ENCODE measurements around the gene ZBTB5. TPM values are rescaled to one million over a fixed set of nuclear protein-coding genes. Genes with fewer than 3 reads are reported as not detected.

ZBTB5 gene
- total RNA-seq, 2 donors from 2014 or later = 8.5 TPM

Other genes with a start within 250 kb of the ZBTB5 start
- gene GRHPR, start 42.8 kb downstream of the ZBTB5 start, total RNA-seq = 10 to 100 TPM; 53.4 to 66.1 TPM
- gene POLR1E, start 20.5 kb upstream of the ZBTB5 start, total RNA-seq = 10 to 100 TPM; 37.0 to 70.2 TPM
- 1 to 10 TPM; 4.3 to 8.7 TPM for gene FBXO10, start 110.9 kb upstream of the ZBTB5 start, total RNA-seq
- gene TOMM5, start 127.1 kb upstream of the ZBTB5 start, total RNA-seq = 100 to 1,000 TPM in 1 of 2 donors, 10 to 100 TPM in 1; 93.0 to 136 TPM
- gene FRMPD1, start 185.5 kb upstream of the ZBTB5 start, total RNA-seq = not detected